NCI-H2227 (cell line): ENCODE measurements around the gene C7.
"Not testable (repeated sequence)": the region's sequence is repeated elsewhere in the genome, so short reads cannot be mapped to it uniquely, and the experiment has no call there.

ENCODE experiments used
- DNase-seq: peaks from one replicate; lab custom pipeline; 2025; ENCODE audit not compliant: unreplicated experiment; lab: John Stamatoyannopoulos, UW

The C7 gene

GRCh38 chr5:40988746-40989510 is 79.6 kb downstream of the C7 start:
- no peak for DNase-seq

- no peak for DNase-seq
Measured at GRCh38 chr5:40991168-40991980, 82.1 kb downstream of the C7 start.

GRCh38 chr5:40991981-40992559 is 82.8 kb downstream of the C7 start:
- no peak for DNase-seq

- no peak for DNase-seq
Measured at GRCh38 chr5:40995801-40996586, 86.7 kb downstream of the C7 start.

- DNase-seq, result no peak
Measured at GRCh38 chr5:40999142-40999541, 89.8 kb downstream of the C7 start.

- DNase-seq, result no peak
Measured at GRCh38 chr5:40999966-41000365, 90.7 kb downstream of the C7 start.

- DNase-seq, result no peak
Measured at GRCh38 chr5:41003670-41004376, 94.5 kb downstream of the C7 start.

GRCh38 chr5:41004931-41005330 is 95.6 kb downstream of the C7 start:
- no peak for DNase-seq

- DNase-seq, result no peak
Measured at GRCh38 chr5:41009232-41009631, 99.9 kb downstream of the C7 start.

- DNase-seq, result no peak
Measured at GRCh38 chr5:41010572-41010971, 101.3 kb downstream of the C7 start.

GRCh38 chr5:41012318-41012717 is 103.0 kb downstream of the C7 start:
- DNase-seq, result no peak

- DNase-seq, result not testable (repeated sequence)
Measured at GRCh38 chr5:41022600-41022999, 113.3 kb downstream of the C7 start.
